ENCODE results near the gene APPL2.

GRCh38 chr12:105261010-105261409, 25.0 kb upstream of the APPL2 start:
- TF ChIP-seq POLR2AphosphoS5 (IDR thresholded peaks at IDR 0.05) (no peak), POLR2A (IDR thresholded peaks at IDR 0.05) (no peak), CTCF (IDR thresholded peaks at IDR 0.05) (no peak)

Measured in transverse colon (tissue), 4 donors.